ENCODE measurements around the gene NGEF. TPM values are rescaled to one million over a fixed set of nuclear protein-coding genes. Genes with fewer than 3 reads are reported as not detected.

Gene NGEF
- total RNA-seq, 2 experiments from 2014 or later: not detected

DNA sequence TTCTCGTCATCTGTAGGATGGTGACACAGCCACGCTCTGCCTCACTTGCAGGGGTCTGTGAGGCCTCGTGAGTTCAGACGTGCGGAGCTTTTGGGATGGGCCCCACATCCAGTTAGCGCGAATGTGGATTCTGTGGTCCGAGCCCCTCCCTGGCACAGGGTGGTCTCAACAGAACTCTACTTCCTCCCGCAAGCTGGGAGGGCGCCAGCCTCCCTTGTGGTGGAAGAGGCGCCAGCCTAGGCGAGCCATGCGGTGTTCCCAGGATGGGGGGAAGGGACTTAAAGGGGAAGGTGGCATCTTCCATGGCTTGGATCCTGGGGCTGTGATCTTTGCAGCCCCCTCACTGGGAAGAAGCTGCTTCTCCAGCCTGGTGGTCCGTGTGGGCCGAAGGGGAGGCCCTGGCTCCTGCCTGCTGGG is 141.6 kb downstream of the NGEF start:
- H3K9me3 Mint-ChIP-seq (ENCODE audit: insufficient read depth): no peaks in the 10 kb centered on the region
- peaks cover 8% of the 10 kb centered on the region for H3K4me1 Mint-ChIP-seq (ENCODE audit: low read depth)
- POLR2A ChIA-PET: no interaction called here
- H3K4me3 Mint-ChIP-seq: no peak overlapping the region
- ATAC-seq (no peak), DNase-seq (no peak)
- no peak overlapping the region for H3K27ac Mint-ChIP-seq
- CTCF ChIA-PET: no interaction called here
- peaks cover 7% of the 10 kb centered on the region for H3K27me3 Mint-ChIP-seq (ENCODE audit: low read depth)
- no peaks in the 10 kb centered on the region for H3K36me3 Mint-ChIP-seq (ENCODE audit: low read depth)

DNA sequence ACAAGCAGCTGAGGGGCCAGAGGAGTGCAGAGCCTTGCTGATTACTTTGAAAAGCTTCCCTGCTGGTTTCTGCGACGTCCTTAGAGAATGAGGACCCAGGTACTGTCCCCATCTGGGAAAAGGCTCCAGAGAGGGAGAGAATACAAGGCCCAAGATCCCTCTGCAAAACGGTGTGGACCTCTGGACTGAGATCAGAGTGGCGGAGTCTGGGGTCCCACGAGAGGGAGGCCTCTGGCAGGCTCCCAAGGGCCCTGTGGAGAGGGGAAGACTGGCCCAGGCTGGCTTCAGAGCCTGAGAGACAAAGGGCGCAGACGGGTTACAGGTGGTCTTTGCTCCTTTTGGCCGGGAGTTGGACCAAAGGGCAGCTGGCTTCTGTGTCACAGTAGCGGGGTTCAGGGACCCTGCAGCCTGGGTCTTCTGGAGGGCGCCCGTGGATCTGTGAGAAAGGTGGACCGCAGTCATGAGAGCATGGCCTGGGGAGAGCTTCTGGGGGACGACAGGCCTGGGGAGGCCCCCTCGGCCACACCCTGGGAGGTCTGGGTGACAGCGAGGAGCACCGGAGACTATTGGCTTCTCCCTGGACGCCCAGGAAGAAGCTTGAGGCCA is 142.2 kb downstream of the NGEF start:
- Mint-ChIP-seq H3K27ac (no peak overlapping the region), H3K4me3 (no peak overlapping the region), H3K36me3 (ENCODE audit: low read depth) (no peaks in the 10 kb centered on the region), H3K27me3 (ENCODE audit: low read depth) (peaks cover 7% of the 10 kb centered on the region), H3K9me3 (ENCODE audit: insufficient read depth) (no peaks in the 10 kb centered on the region), H3K4me1 (ENCODE audit: low read depth) (peaks cover 8% of the 10 kb centered on the region)
- DNase-seq (no peak), ATAC-seq (no peak)
- CTCF ChIA-PET: no interaction called here
- POLR2A ChIA-PET: no interaction called here

DNA sequence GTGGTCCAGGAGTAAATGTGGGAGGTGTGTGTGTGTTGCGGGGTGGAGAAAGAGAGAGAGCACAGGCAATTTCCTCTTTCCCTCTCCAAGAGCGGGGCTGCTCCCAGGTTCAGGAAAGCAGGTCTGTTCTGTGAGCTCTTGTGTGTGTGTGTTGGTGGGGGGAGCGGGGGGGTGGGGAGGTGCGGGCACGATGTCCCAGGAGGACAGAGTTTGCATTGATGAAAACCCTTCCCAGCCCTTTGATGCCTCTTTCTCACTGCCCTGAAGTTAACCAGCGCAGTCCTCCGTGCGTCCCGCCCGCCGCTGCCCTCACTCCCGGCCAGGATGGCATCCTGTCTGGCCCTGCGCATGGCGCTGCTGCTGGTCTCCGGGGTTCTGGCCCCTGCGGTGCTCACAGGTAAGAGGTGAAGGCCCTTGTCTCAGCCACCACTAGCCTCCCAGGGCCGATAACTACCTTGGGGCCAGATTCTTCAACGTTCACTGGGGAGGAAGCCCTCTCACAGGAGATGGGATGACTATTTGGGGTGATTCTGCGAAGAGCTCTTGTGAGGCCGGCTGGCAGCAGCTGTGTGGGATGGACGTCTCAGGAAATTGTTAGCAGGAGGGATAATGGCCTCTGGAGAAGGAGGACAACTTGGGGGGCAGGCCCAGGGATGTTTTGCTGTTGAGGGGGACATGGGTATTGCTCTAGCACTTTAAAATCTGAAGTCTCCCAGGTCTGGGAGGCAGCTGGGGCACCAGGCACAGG is 142.9 kb downstream of the NGEF start, which contains the start of gene SNORC:
Gene SNORC, plus strand, starts transcription at position 247 of the 748 bp plus-strand sequence. Its CDS starts 78 bp downstream, at position 325.
- POLR2A ChIA-PET: no interaction called here

DNA sequence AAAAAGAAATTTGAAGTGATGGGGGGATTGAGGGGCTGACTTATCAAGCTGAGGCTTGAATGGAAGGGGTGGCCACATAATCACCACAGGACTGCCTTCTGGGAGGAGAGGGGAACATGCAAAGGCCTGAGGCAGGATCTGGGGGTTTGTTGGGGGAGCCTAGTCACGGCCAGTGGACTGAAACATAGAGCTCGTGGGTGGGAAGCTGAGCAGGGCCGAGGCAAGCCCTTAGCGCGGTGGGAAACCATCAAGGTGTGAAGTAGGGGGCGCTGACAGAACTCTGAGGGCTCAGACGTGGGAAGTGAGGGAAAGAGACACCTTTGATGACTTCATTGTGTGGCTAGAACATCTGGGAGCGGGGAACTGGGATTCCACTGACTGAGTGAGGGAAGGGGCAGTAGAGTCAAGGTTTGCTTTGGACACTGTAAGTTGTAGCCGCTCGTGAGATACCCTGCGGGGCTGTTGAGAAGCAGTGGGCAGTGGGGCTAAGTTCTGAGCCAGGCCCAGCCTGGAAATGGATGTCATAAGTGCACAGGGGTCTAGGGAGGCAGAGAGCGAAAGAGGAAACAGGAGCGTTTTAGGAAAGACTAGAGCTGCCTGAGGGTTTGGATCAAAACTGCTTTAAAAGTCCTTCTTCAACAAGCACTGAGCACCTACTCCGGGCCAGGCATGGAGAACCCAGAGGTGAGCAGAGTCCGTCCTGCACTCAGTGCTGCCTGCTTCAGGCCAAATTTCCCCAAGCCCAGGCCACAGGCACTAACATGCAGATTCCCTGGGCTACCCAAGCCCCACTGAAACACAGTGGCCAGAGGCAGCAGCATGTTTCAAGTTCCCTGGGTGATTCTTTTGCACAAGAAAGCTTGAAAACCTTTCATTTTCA is 143.7 kb downstream of the NGEF start:
- ChIA-PET CTCF (no interaction called here), POLR2A (no interaction called here)
- Mint-ChIP-seq H3K4me1 (ENCODE audit: low read depth) (no peaks in the 10 kb centered on the region), H3K27me3 (ENCODE audit: low read depth) (no peaks in the 10 kb centered on the region), H3K36me3 (ENCODE audit: low read depth) (no peaks in the 10 kb centered on the region), H3K27ac (no peak overlapping the region), H3K4me3 (no peak overlapping the region), H3K9me3 (ENCODE audit: insufficient read depth) (no peaks in the 10 kb centered on the region)
- ATAC-seq: no peak
- no peak for DNase-seq

More for the DNA sequence above, 142.9 kb downstream of the NGEF start, which contains the start of gene SNORC:
- CTCF ChIA-PET: no interaction called here
- Mint-ChIP-seq H3K27ac (no peak within 1 kb of the TSS), H3K4me3 (no peak within 1 kb of the TSS), H3K36me3 (ENCODE audit: low read depth) (no peaks in the 10 kb centered on the region), H3K27me3 (ENCODE audit: low read depth) (peaks cover 2% of the 10 kb centered on the region), H3K9me3 (ENCODE audit: insufficient read depth) (no peaks in the 10 kb centered on the region), H3K4me1 (ENCODE audit: low read depth) (peaks cover 2% of the 10 kb centered on the region)
- DNase-seq: no peak
- no peak for ATAC-seq

DNA sequence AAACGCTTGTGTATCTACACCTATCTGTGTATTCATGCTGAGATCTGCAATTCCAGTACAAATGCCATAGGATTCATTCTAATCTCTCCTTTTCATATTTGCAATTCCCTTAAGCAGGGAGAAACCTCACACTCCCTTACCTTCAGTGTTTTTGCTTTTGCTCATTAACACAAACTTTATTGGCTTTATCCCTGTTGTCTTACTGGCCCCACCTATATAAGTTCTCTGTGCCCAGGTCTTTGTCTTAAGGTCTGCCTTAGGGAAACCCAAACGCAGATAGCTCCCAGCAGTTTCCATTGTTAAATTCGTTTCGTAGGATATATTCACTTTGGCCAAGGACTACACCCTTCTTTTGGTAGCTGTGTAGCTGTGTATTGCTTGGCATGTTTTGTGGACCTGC is 147.0 kb downstream of the NGEF start:
- DNase-seq (no peak), ATAC-seq (no peak)
- H3K9me3 Mint-ChIP-seq (ENCODE audit: insufficient read depth): no peaks in the 10 kb centered on the region
- ChIA-PET POLR2A (no interaction called here), CTCF (interaction anchor here (1.4 kb wide), 1 partner anchor 12 kb away, joined by 3 read pairs; no protein-coding TSS in a partner anchor)
- H3K36me3 Mint-ChIP-seq (ENCODE audit: low read depth): peaks cover 3% of the 10 kb centered on the region
- no peak overlapping the region for H3K4me3 Mint-ChIP-seq
- H3K27ac Mint-ChIP-seq: no peak overlapping the region
- no peaks in the 10 kb centered on the region for H3K4me1 Mint-ChIP-seq (ENCODE audit: low read depth)
- H3K27me3 Mint-ChIP-seq (ENCODE audit: low read depth): no peaks in the 10 kb centered on the region

DNA sequence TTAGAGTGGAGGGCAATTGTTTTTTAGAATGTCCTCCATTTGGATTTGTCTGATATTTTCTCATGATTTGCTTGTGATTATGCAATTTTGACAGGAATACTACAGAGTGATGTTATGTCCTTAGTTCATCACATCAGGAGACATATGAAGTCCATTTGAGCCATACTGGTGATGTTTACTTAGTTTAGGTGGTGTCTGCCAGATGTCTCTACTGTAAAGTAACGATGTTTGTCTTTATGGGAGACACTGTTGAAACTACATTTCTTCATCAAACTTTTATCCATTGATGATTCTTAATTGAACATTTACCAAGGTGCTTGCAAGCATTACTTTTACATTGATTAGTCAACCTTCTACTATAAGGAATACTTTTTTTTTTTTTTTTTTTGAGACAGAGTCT is 147.9 kb downstream of the NGEF start:
- ATAC-seq (no peak), DNase-seq (no peak)
- H3K27me3 Mint-ChIP-seq (ENCODE audit: low read depth): no peaks in the 10 kb centered on the region
- no peak overlapping the region for H3K4me3 Mint-ChIP-seq
- CTCF ChIA-PET: interaction anchor here (1.4 kb wide), 1 partner anchor 11 kb away, joined by 3 read pairs; no protein-coding TSS in a partner anchor
- POLR2A ChIA-PET: no interaction called here
- peaks cover 9% of the 10 kb centered on the region for H3K36me3 Mint-ChIP-seq (ENCODE audit: low read depth)
- no peaks in the 10 kb centered on the region for H3K9me3 Mint-ChIP-seq (ENCODE audit: insufficient read depth)
- H3K27ac Mint-ChIP-seq: no peak overlapping the region
- H3K4me1 Mint-ChIP-seq (ENCODE audit: low read depth): no peaks in the 10 kb centered on the region

DNA sequence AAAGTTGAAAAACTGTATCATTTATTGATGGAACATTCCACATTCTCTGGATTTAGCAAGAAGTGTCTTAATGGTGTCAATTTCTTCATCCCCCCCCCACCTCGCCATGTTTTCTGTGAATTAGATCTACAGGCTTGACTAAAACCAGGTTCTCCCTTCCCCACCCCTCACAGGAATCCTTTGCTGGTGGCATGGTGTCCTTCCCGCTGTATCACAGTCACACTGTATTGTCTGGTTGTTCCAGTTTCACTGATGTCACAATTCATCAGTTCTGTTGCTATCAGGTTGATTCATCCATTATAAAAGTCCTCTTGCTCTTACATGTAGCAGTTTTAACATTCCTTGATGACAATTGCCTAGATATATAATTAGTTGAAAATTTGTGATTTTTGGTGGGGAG is 149.1 kb downstream of the NGEF start:
- Mint-ChIP-seq H3K9me3 (ENCODE audit: insufficient read depth) (no peaks in the 10 kb centered on the region), H3K27me3 (ENCODE audit: low read depth) (no peaks in the 10 kb centered on the region), H3K4me3 (no peak overlapping the region), H3K36me3 (ENCODE audit: low read depth) (peaks cover 17% of the 10 kb centered on the region), H3K4me1 (ENCODE audit: low read depth) (no peaks in the 10 kb centered on the region), H3K27ac (no peak overlapping the region)
- POLR2A ChIA-PET: no interaction called here
- no peak for DNase-seq
- ATAC-seq: no peak
- CTCF ChIA-PET: no interaction called here

DNA sequence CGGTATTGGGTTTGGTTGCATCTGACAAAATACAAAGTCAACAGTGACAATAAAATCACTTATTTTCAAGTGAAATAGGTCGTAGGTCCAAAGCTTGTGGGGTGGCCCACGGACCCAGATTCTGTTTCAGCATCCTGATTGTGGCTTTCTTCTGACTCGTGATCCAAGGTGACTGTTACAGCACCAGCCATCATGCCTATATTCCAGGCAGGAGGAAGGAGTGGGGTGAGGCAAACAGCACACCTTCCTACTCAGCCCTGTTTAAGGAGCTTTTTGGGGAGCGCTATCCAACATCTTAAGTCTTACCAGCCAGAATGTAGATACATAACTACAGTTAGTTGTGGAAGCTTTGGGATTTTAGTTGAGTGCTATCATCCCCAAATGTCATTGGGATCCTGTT is 151.7 kb downstream of the NGEF start:
- Mint-ChIP-seq H3K9me3 (ENCODE audit: insufficient read depth) (no peaks in the 10 kb centered on the region), H3K27me3 (ENCODE audit: low read depth) (no peaks in the 10 kb centered on the region), H3K4me3 (no peak overlapping the region), H3K4me1 (ENCODE audit: low read depth) (no peaks in the 10 kb centered on the region), H3K27ac (no peak overlapping the region), H3K36me3 (ENCODE audit: low read depth) (peaks cover 38% of the 10 kb centered on the region)
- POLR2A ChIA-PET: no interaction called here
- ATAC-seq: no peak
- CTCF ChIA-PET: no interaction called here
- no peak for DNase-seq

DNA sequence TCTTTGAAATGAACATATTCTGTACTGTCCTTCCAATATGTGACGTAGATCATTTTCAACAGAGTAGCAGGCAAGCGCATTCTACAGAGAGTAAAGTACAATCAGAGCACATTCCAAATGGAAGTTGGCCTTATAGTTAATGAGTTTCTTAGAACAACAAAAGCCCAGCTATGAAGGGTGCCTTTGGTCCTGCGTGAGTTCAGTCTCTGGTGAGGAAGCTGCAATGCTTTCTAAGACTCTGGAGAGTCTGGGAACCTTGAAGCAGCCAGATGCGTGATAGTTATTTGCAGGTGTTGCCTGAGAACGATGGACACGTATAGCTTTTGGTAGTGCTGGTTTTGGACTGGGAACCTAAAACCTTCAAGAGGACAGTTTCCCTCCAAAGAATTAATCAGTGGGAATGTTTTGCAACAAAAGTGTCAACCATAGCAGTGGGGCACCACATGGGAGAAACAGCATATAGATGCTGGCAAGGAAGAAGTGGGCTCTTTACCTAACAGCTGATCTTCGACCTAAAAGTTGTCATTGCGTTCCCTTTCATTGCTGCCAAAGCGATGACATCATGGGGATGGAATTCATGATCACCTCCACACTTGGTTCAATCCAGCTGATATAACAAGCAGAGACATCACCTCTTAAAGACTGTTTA is 152.3 kb downstream of the NGEF start:
- no peaks in the 10 kb centered on the region for H3K9me3 Mint-ChIP-seq (ENCODE audit: insufficient read depth)
- ATAC-seq (no peak), DNase-seq (no peak)
- no peak overlapping the region for H3K4me3 Mint-ChIP-seq
- POLR2A ChIA-PET: no interaction called here
- no peaks in the 10 kb centered on the region for H3K4me1 Mint-ChIP-seq (ENCODE audit: low read depth)
- H3K27me3 Mint-ChIP-seq (ENCODE audit: low read depth): no peaks in the 10 kb centered on the region
- peaks cover 40% of the 10 kb centered on the region for H3K36me3 Mint-ChIP-seq (ENCODE audit: low read depth)
- CTCF ChIA-PET: interaction anchor here (1.3 kb wide), 1 partner anchor 17 kb away, joined by 3 read pairs; no protein-coding TSS in a partner anchor
- H3K27ac Mint-ChIP-seq: no peak overlapping the region

DNA sequence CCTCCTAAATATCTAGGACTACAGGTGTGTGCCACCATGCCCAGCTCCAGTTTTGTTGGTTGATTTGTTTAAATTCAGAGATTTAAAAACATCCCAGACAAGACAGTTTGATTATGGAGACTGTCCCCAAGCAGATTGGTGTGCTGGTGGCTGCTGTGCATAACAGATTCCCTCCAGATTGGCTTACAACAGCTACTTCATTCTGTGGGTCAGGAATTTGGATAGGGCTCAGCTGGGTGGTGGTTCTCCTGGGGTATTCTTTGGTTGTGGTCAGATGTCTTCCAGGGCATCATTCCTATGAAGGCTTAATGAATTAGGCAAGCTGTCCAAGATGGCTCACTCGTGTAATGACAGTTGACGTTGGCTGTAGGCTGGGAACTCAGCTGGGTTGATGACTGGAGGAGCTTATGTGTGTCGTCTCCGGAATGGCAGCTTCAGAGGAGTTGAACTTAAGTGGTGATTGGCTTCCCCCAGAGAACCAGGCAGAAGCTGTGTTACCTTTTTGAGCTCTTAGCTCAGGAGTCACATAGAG is 153.6 kb downstream of the NGEF start:
- Mint-ChIP-seq H3K27ac (no peak overlapping the region), H3K9me3 (ENCODE audit: insufficient read depth) (no peaks in the 10 kb centered on the region), H3K27me3 (ENCODE audit: low read depth) (no peaks in the 10 kb centered on the region), H3K36me3 (ENCODE audit: low read depth) (peaks cover 42% of the 10 kb centered on the region), H3K4me3 (no peak overlapping the region), H3K4me1 (ENCODE audit: low read depth) (no peaks in the 10 kb centered on the region)
- DNase-seq: no peak
- ChIA-PET POLR2A (no interaction called here), CTCF (no interaction called here)
- ATAC-seq: no peak

DNA sequence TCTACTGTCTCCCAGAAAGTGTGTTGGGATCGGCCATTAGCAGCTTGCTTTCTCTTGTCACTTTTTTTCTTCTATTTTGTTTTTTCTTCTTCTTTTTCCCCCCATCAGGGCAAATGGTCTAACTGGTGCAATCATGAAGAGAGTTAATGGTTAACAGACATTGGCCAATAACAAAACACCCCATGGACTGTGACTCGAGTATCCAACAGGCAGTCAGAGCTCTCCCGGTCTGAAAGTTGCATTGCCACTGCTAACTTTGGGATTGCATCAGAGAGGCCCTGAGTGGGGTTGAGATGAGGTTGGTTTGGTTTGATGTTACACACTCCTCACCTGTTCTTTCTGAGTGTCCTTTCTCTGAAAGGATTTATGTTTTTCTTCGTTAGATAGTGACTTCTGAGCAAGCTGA is 155.9 kb downstream of the NGEF start:
- CTCF ChIA-PET: no interaction called here
- H3K9me3 Mint-ChIP-seq (ENCODE audit: insufficient read depth): no peaks in the 10 kb centered on the region
- H3K27me3 Mint-ChIP-seq (ENCODE audit: low read depth): no peaks in the 10 kb centered on the region
- POLR2A ChIA-PET: no interaction called here
- H3K4me3 Mint-ChIP-seq: no peak overlapping the region
- H3K27ac Mint-ChIP-seq: no peak overlapping the region
- H3K36me3 Mint-ChIP-seq (ENCODE audit: low read depth): peaks cover 49% of the 10 kb centered on the region
- no peaks in the 10 kb centered on the region for H3K4me1 Mint-ChIP-seq (ENCODE audit: low read depth)
- ATAC-seq: no peak
- DNase-seq: no peak
